Vein endothelial cell (primary cell): ENCODE results near the gene PCDH1. TPM values are rescaled to one million over a fixed set of nuclear protein-coding genes. Genes with fewer than 3 reads are reported as not detected.

Experiments
- total RNA-seq: library from RNA; depleted of rRNA; stranded (reverse); fragments of >200 nt; gene quantifications from 2 replicates; pipeline ENCODE4 v1.2.3, GENCODE V29; 2012

Gene PCDH1
- total RNA-seq: 211 and 312 TPM in 2 replicates

DNA sequence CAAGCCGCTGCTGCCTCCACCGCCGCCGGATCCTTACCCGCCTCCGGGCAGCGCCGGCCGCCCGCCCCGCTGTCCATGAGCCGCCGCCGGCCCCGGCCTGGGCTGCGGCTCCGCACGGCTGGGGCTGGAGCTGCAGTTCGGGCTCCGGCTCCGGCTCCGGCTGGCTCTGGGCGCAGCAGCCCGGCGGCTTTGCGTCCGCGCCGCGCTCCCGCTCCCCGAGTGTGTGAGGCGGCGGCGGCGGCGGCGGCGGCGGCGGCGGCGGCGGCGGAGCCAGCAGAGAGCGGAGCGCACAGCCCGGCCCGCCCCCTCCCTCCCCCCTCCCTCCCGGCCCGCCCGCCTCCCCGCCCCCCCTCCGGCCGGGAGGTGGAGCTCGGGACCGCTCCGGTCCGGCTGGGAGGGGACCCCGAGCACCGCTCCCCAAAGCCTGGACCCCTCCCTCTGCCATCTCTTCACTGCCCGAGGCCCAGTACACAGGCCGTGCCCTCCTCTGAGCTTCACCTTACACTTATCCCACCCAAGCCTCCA, at the start of gene PCDH1:
TSS of gene PCDH1 (minus strand) at position 225 of the 525 bp plus-strand sequence. CDS start at position 77, 148 bp downstream.

DNA sequence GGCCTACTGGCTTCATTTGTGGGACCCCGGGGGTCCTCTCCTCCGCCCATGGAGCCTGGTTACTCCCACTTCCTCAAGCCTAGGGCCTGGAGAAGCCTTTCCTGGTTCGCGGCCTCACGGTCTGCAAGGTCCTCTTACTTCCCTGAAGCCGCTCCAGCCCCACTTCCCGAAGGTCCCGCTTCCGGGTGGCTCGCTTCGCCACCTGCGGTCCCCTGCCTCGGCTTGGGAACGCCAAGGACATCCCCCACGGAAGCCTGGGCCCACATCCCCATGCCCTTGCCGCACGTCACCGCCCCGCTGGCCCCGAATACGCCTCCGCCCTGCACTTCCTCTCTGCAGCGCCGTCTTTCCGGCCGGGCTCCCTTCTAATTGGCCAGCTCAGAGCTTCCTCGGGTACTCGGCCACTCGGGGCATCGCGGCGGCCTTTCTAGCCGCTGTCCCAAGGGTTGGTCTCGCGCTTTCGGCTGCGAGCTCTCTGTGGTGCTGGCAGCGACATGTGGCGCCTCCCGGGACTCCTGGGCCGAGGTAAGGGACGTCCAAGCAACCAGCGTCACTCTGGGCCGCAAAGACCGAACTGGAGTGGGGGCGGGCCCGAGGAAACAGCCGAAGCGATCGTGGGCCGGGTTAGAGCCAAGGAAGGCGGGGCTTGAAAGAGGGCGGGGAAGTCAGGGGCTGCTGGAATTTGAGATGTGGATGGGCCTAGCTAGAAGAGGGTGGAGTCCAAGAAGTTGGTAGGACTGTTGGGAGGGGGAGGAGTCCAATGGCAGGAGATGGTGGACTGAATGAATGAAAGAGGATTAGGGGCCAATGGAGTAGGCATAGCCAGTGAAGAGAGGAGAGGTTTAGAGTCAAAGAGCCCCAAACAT, 45.5 kb upstream of the PCDH1 start, which contains the start of gene DELE1:
TSS of gene DELE1 (plus strand) at position 424 of the 866 bp plus-strand sequence. CDS start at position 495, 71 bp downstream.

Other genes with a start within 250 kb of the PCDH1 start
- gene HDAC3, start 241.6 kb downstream of the PCDH1 start, total RNA-seq: 48.6 and 56.2 TPM in 2 replicates
- gene RELL2, start 241.4 kb downstream of the PCDH1 start, total RNA-seq: 4.6 and 7.6 TPM in 2 replicates
- gene FCHSD1, start 227.0 kb downstream of the PCDH1 start, total RNA-seq: 29.4 and 32.6 TPM in 2 replicates
- gene ARAP3, start 196.2 kb downstream of the PCDH1 start, total RNA-seq: 45.8 and 84.3 TPM in 2 replicates
- gene DELE1, start 45.5 kb upstream of the PCDH1 start, total RNA-seq: 75.1 and 81.5 TPM in 2 replicates
- gene PCDH12, start 79.8 kb upstream of the PCDH1 start, total RNA-seq: 32.7 and 55.6 TPM in 2 replicates
- gene RNF14, start 90.7 kb upstream of the PCDH1 start, total RNA-seq: 72.8 and 85.5 TPM in 2 replicates
- 51.3 and 66.1 TPM in 2 replicates for gene GNPDA1, start 134.6 kb upstream of the PCDH1 start, total RNA-seq
- 56.1 and 88.5 TPM in 2 replicates for gene NDFIP1, start 230.4 kb upstream of the PCDH1 start, total RNA-seq